Fibroblast of lung (primary cell): ENCODE results near the gene ZNF23. TPM values are rescaled to one million over a fixed set of nuclear protein-coding genes. Genes with fewer than 3 reads are reported as not detected.

Experiments used
- DNase-seq, 2 donors: peaks; one replicate each; pipeline versions ENCODE4 v3.0.0 to v3.0.0-alpha.2; 2010; ENCODE audit warnings: low read depth in 2 of 2
- H2AFZ ChIP-seq: 2 replicates; pipeline ENCODE4 v1.5.1; 2012; ENCODE audit warnings: low read length, control low read depth, inconsistent platforms
- H3K27ac ChIP-seq: 2 replicates; pipeline ENCODE4 v1.5.1; 2011; ENCODE audit warnings: low read length, control low read depth; ENCODE audit not compliant: insufficient read depth
- H3K27me3 ChIP-seq: 2 replicates; pipeline ENCODE4 v1.5.1; 2011; ENCODE audit warnings: mild to moderate bottlenecking, low read length; ENCODE audit not compliant: control insufficient read depth, insufficient read depth
- H3K36me3 ChIP-seq: 2 replicates; pipeline ENCODE4 v1.5.1; 2011; ENCODE audit warnings: low read length; ENCODE audit not compliant: control insufficient read depth, insufficient read depth
- H3K4me1 ChIP-seq: 2 replicates; pipeline ENCODE4 v1.5.1; 2011; ENCODE audit warnings: low read length; ENCODE audit not compliant: control insufficient read depth, insufficient read depth; ENCODE audit errors: extremely low read depth
- H3K4me2 ChIP-seq: 2 replicates; pipeline ENCODE4 v1.5.1; 2011; ENCODE audit warnings: low read length, control low read depth; ENCODE audit not compliant: insufficient read depth; ENCODE audit errors: extremely low read depth
- H3K4me3 ChIP-seq, 4 experiments: fragments of 200-600 bp in 1 of 4; sonication (generic) in 1 of 4; replicated peaks in 1 of 4; 2 replicates each; pipeline ENCODE4 v1.5.1; 2011 to 2016; ENCODE audit warnings: low read length in 4 of 4, low read depth in 3 of 4, mild to moderate bottlenecking in 3 of 4, control low read depth in 2 of 4, inconsistent platforms in 1 of 4, mixed read lengths in 1 of 4; ENCODE audit not compliant: insufficient read depth in 1 of 4; ENCODE audit errors: control extremely low read depth in 1 of 4
- H3K79me2 ChIP-seq: 2 replicates; pipeline ENCODE4 v1.5.1; 2012; ENCODE audit warnings: mild to moderate bottlenecking, low read length, inconsistent platforms; ENCODE audit not compliant: control insufficient read depth, insufficient read depth
- H3K9ac ChIP-seq: 2 replicates; pipeline ENCODE4 v1.5.1; 2011; ENCODE audit warnings: mild to moderate bottlenecking, low read length, control low read depth; ENCODE audit not compliant: insufficient read depth
- H3K9me3 ChIP-seq: 2 replicates; pipeline ENCODE4 v1.5.1; 2012; ENCODE audit warnings: low read depth, low read length; ENCODE audit not compliant: control insufficient read depth, insufficient read depth
- H4K20me1 ChIP-seq: 2 replicates; pipeline ENCODE4 v1.5.1; 2011; ENCODE audit warnings: low read length; ENCODE audit not compliant: control insufficient read depth, insufficient read depth; ENCODE audit errors: extremely low read depth
- EZH2 ChIP-seq: IDR thresholded peaks from 2 replicates; pipeline ENCODE4 v1.5.1; 2012; ENCODE audit warnings: low read length, control low read depth, mild to moderate bottlenecking; ENCODE audit errors: missing control alignments
- polyA plus RNA-seq, 2 donors: library from polyadenylated mRNA; depleted of rRNA in 1 of 2; stranded (reverse) in 1 of 2; unstranded in 1 of 2; fragments of >200 nt; gene quantifications; 2 replicates each; pipeline ENCODE4 v1.2.1, GENCODE V29; 2011 to 2012; ENCODE audit warnings: missing spikeins in 1 of 2
- total RNA-seq: library from RNA; depleted of rRNA; stranded (reverse); fragments of >200 nt; gene quantifications from 2 replicates; pipeline ENCODE4 v1.2.1, GENCODE V29; 2014
- TF ChIP-seq, protein P1 (sequence below), 2 donors: IDR thresholded peaks in 1 of 2; conservative IDR thresholded peaks in 1 of 2; 1 replicate in 1 of 2; 2 replicates in 1 of 2; pipeline ENCODE4 v1.5.1; 2011 to 2012; ENCODE audit warnings: low read length in 2 of 2, control low read depth in 1 of 2, inconsistent platforms in 1 of 2, low read depth in 1 of 2, mild to moderate bottlenecking in 1 of 2

ZNF23 gene
- total and polyA plus RNA-seq, 2 donors (not counting 1 experiment from before 2014, with no cell fraction given): 12.2 to 24.8 TPM

DNA sequence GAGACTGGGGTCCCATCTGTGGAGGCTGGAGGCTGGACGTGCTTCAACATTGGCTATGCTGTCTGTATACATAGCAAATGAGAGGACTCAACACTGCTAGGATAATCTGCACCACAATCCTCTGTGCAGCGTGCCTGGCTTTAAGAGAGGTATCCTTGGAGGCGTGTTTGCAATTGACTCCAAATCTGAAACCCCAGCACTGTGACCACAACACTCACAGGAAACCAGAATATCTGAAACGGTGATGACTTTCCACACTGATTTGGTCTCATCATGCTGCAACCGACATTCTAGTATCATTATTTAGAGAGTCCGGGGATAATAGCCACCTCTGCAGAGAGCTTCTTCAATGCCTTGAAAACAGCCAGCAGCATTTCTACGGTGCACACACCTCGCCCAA lies 55.3 kb downstream of the ZNF23 start:
- Histone ChIP-seq H3K27ac (no peak overlapping the region), H3K9me3 (no peaks in the 10 kb centered on the region), H3K4me2 (no peak overlapping the region), H3K4me3 (no peak overlapping the region), H3K4me1 (no peaks in the 10 kb centered on the region), H4K20me1 (no peaks in the 10 kb centered on the region), H3K27me3 (no peaks in the 10 kb centered on the region), H2AFZ (no peak overlapping the region), H3K9ac (no peak overlapping the region), H3K36me3 (no peaks in the 10 kb centered on the region), H3K79me2 (no peaks in the 10 kb centered on the region)
- no peak for TF ChIP-seq EZH2
- TF ChIP-seq, protein P1, sequence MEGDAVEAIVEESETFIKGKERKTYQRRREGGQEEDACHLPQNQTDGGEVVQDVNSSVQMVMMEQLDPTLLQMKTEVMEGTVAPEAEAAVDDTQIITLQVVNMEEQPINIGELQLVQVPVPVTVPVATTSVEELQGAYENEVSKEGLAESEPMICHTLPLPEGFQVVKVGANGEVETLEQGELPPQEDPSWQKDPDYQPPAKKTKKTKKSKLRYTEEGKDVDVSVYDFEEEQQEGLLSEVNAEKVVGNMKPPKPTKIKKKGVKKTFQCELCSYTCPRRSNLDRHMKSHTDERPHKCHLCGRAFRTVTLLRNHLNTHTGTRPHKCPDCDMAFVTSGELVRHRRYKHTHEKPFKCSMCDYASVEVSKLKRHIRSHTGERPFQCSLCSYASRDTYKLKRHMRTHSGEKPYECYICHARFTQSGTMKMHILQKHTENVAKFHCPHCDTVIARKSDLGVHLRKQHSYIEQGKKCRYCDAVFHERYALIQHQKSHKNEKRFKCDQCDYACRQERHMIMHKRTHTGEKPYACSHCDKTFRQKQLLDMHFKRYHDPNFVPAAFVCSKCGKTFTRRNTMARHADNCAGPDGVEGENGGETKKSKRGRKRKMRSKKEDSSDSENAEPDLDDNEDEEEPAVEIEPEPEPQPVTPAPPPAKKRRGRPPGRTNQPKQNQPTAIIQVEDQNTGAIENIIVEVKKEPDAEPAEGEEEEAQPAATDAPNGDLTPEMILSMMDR (conservative IDR thresholded peaks at IDR 0.05 in 1 of 2, IDR thresholded peaks at IDR 0.05 in 1 of 2; ENCODE audit: low read depth in 1 of 2, low read length in 2 of 2): no peak
- DNase-seq: no peak

- Histone ChIP-seq H3K36me3 (no peaks in the 10 kb centered on the region), H3K4me1 (no peaks in the 10 kb centered on the region), H3K4me2 (no peak overlapping the region), H3K27me3 (no peaks in the 10 kb centered on the region), H3K9me3 (no peaks in the 10 kb centered on the region), H3K9ac (no peak overlapping the region), H4K20me1 (no peaks in the 10 kb centered on the region), H3K27ac (no peak overlapping the region), H3K4me3 (no peak overlapping the region), H2AFZ (no peak overlapping the region), H3K79me2 (no peaks in the 10 kb centered on the region)
- TF ChIP-seq EZH2: no peak
- TF ChIP-seq, protein P1 (conservative IDR thresholded peaks at IDR 0.05 in 1 of 2, IDR thresholded peaks at IDR 0.05 in 1 of 2; ENCODE audit: low read depth in 1 of 2, low read length in 2 of 2): no peak
- no peak for DNase-seq
These were observed 55.7 kb downstream of the ZNF23 start for GRCh38 chr16:71406316-71406715.

DNA sequence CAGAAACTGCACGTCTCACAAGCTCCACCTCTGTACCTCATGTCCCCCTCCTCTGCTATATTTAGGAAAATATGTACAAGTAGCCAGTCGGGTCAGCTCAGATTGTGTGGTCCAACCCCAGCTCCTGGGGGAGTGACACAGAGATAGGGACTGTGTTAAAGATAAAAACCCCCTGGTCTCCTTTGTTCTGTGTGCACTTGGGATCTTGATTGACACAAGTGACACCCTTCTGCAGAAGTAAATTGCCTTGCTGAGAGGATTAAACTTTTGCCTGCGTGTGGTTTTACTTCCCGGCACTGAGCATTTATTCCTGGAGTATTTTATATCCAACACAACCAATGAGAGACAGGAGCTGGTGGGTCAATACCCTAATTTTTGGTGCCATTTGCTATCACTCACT lies 57.7 kb downstream of the ZNF23 start:
- no peaks in the 10 kb centered on the region for H3K27me3 ChIP-seq
- no peak overlapping the region for H3K4me3 ChIP-seq
- no peaks in the 10 kb centered on the region for H3K4me1 ChIP-seq
- H3K9ac ChIP-seq: no peak overlapping the region
- no peaks in the 10 kb centered on the region for H4K20me1 ChIP-seq
- H3K27ac ChIP-seq: no peak overlapping the region
- no peak overlapping the region for H3K4me2 ChIP-seq
- no peaks in the 10 kb centered on the region for H3K36me3 ChIP-seq
- TF ChIP-seq, protein P1 (conservative IDR thresholded peaks at IDR 0.05 in 1 of 2, IDR thresholded peaks at IDR 0.05 in 1 of 2; ENCODE audit: low read depth in 1 of 2, low read length in 2 of 2): no peak
- no peak for TF ChIP-seq EZH2
- no peak overlapping the region for H2AFZ ChIP-seq
- H3K9me3 ChIP-seq: no peaks in the 10 kb centered on the region
- H3K79me2 ChIP-seq: no peaks in the 10 kb centered on the region
- DNase-seq: no peak
